Activated naive CD4-positive, alpha-beta T cell treated with anti-CD3 and anti-CD28 coated beads for 36 hours (primary cell): Measurements from ENCODE around the gene PAGE5. TPM values are rescaled to one million over a fixed set of nuclear protein-coding genes. Genes with fewer than 3 reads are reported as not detected.

Experiments
- total RNA-seq, 2 experiments: library from RNA; stranded (reverse); gene quantifications; one replicate each; pipeline ENCODE4 v1.2.3, GENCODE V29; 2021

PAGE5 gene
- total RNA-seq, 2 experiments from 2014 or later: 0.47 TPM; not detected in 1

Other genes starting within 250 kb of the PAGE5 start
- under 1 TPM; 0.45 to 0.81 TPM for gene PFKFB1, start 226.2 kb upstream of the PAGE5 start, total RNA-seq
- 10 to 100 TPM; 34.7 to 36.3 TPM for gene APEX2, start 220.0 kb upstream of the PAGE5 start, total RNA-seq
- gene ALAS2, start 189.4 kb upstream of the PAGE5 start, total RNA-seq: not detected
- under 1 TPM; 0.48 to 0.86 TPM for gene PAGE2B, start 145.3 kb upstream of the PAGE5 start, total RNA-seq
- gene PAGE2, start 131.3 kb upstream of the PAGE5 start, total RNA-seq: not detected
- not detected for gene PAGE3, start 44.6 kb downstream of the PAGE5 start, total RNA-seq
- 10 to 100 TPM; 17.4 to 17.8 TPM for gene MAGEH1, start 231.8 kb downstream of the PAGE5 start, total RNA-seq